IPS-15b (cell line): ENCODE measurements around the gene ITGAX.

Experiments
- H3K27me3 ChIP-seq: one replicate; pipeline ENCODE4 v1.6.1; 2013; ENCODE audit warnings: low read length; ENCODE audit not compliant: control insufficient read depth, insufficient read depth
- H3K36me3 ChIP-seq: one replicate; pipeline ENCODE4 v1.6.1; 2013; ENCODE audit warnings: low read length; ENCODE audit not compliant: control insufficient read depth, insufficient read depth
- H3K4me1 ChIP-seq: one replicate; pipeline ENCODE4 v1.6.1; 2013; ENCODE audit warnings: mild to moderate bottlenecking, low read length; ENCODE audit not compliant: control insufficient read depth, insufficient read depth
- H3K4me3 ChIP-seq: one replicate; pipeline ENCODE4 v1.5.1; 2013; ENCODE audit warnings: low read depth, low read length
- H3K9ac ChIP-seq: one replicate; pipeline ENCODE4 v1.6.1; 2013; ENCODE audit warnings: low read depth, mild to moderate bottlenecking, low read length
- H3K9me3 ChIP-seq: one replicate; pipeline ENCODE4 v1.6.1; 2013; ENCODE audit warnings: mild to moderate bottlenecking, low read length; ENCODE audit not compliant: control insufficient read depth, insufficient read depth

ITGAX gene

GRCh38 chr16:31351246-31351941, 3.6 kb upstream of the ITGAX start:
- Histone ChIP-seq H3K36me3 (no peaks in the 10 kb centered on the region), H3K4me1 (peaks cover 2% of the 10 kb centered on the region), H3K27me3 (no peaks in the 10 kb centered on the region), H3K9me3 (no peaks in the 10 kb centered on the region), H3K9ac (no peak overlapping the region), H3K4me3 (no peak overlapping the region)

- H3K9ac ChIP-seq = no peak overlapping the region
- no peaks in the 10 kb centered on the region for H3K27me3 ChIP-seq
- no peaks in the 10 kb centered on the region for H3K9me3 ChIP-seq
- H3K4me3 ChIP-seq = no peak overlapping the region
- peaks cover 2% of the 10 kb centered on the region for H3K4me1 ChIP-seq
- H3K36me3 ChIP-seq = no peaks in the 10 kb centered on the region
Measured at GRCh38 chr16:31351942-31352325, 3.0 kb upstream of the ITGAX start.

GRCh38 chr16:31352376-31353115, 2.4 kb upstream of the ITGAX start:
- Histone ChIP-seq H3K4me1 (peaks cover 2% of the 10 kb centered on the region), H3K4me3 (no peak overlapping the region), H3K27me3 (no peaks in the 10 kb centered on the region), H3K9ac (no peak overlapping the region), H3K9me3 (no peaks in the 10 kb centered on the region), H3K36me3 (no peaks in the 10 kb centered on the region)

- H3K9me3 ChIP-seq = no peaks in the 10 kb centered on the region
- H3K9ac ChIP-seq = no peak overlapping the region
- H3K4me1 ChIP-seq = peaks cover 2% of the 10 kb centered on the region
- no peaks in the 10 kb centered on the region for H3K36me3 ChIP-seq
- H3K27me3 ChIP-seq = no peaks in the 10 kb centered on the region
- no peak overlapping the region for H3K4me3 ChIP-seq
Measured at GRCh38 chr16:31355431-31356100, 590 bp downstream of the ITGAX start.

GRCh38 chr16:31356566-31357323, 1.8 kb downstream of the ITGAX start:
- Histone ChIP-seq H3K36me3 (no peaks in the 10 kb centered on the region), H3K27me3 (no peaks in the 10 kb centered on the region), H3K4me1 (peaks cover 2% of the 10 kb centered on the region)

GRCh38 chr16:31357324-31358109, 2.5 kb downstream of the ITGAX start:
- H3K36me3 ChIP-seq = no peaks in the 10 kb centered on the region
- H3K4me1 ChIP-seq = peaks cover 2% of the 10 kb centered on the region
- no peaks in the 10 kb centered on the region for H3K27me3 ChIP-seq
- H3K4me3 ChIP-seq = no peak overlapping the region
- no peak overlapping the region for H3K9ac ChIP-seq
- H3K9me3 ChIP-seq = no peaks in the 10 kb centered on the region

More at GRCh38 chr16:31356566-31357323, 1.8 kb downstream of the ITGAX start:
- no peak overlapping the region for H3K4me3 ChIP-seq
- no peaks in the 10 kb centered on the region for H3K9me3 ChIP-seq
- no peak overlapping the region for H3K9ac ChIP-seq

- H3K9ac ChIP-seq = no peak overlapping the region
- no peaks in the 10 kb centered on the region for H3K4me1 ChIP-seq
- no peaks in the 10 kb centered on the region for H3K9me3 ChIP-seq
- no peaks in the 10 kb centered on the region for H3K27me3 ChIP-seq
- H3K4me3 ChIP-seq = no peak overlapping the region
- H3K36me3 ChIP-seq = no peaks in the 10 kb centered on the region
Measured at GRCh38 chr16:31360251-31360650, 5.3 kb downstream of the ITGAX start.

- no peaks in the 10 kb centered on the region for H3K36me3 ChIP-seq
Measured at GRCh38 chr16:31361201-31362110, 6.5 kb downstream of the ITGAX start.

GRCh38 chr16:31362476-31363405, 7.8 kb downstream of the ITGAX start:
- Histone ChIP-seq H3K9ac (no peak overlapping the region), H3K36me3 (no peaks in the 10 kb centered on the region), H3K9me3 (no peaks in the 10 kb centered on the region), H3K4me3 (no peak overlapping the region), H3K4me1 (no peaks in the 10 kb centered on the region), H3K27me3 (no peaks in the 10 kb centered on the region)

More at GRCh38 chr16:31361201-31362110, 6.5 kb downstream of the ITGAX start:
- Histone ChIP-seq H3K4me1 (no peaks in the 10 kb centered on the region), H3K4me3 (no peak overlapping the region), H3K9ac (no peak overlapping the region), H3K9me3 (no peaks in the 10 kb centered on the region), H3K27me3 (no peaks in the 10 kb centered on the region)
